ENCODE data around the gene PPARD. TPM values are rescaled to one million over a fixed set of nuclear protein-coding genes. Genes with fewer than 3 reads are reported as not detected.
"Not testable (repeated sequence)": the region's sequence is repeated elsewhere in the genome, so short reads cannot be mapped to it uniquely, and the experiment has no call there.

PPARD gene
- polyA plus RNA-seq, 1 donor from 2014 or later, result 1.3 TPM

DNA sequence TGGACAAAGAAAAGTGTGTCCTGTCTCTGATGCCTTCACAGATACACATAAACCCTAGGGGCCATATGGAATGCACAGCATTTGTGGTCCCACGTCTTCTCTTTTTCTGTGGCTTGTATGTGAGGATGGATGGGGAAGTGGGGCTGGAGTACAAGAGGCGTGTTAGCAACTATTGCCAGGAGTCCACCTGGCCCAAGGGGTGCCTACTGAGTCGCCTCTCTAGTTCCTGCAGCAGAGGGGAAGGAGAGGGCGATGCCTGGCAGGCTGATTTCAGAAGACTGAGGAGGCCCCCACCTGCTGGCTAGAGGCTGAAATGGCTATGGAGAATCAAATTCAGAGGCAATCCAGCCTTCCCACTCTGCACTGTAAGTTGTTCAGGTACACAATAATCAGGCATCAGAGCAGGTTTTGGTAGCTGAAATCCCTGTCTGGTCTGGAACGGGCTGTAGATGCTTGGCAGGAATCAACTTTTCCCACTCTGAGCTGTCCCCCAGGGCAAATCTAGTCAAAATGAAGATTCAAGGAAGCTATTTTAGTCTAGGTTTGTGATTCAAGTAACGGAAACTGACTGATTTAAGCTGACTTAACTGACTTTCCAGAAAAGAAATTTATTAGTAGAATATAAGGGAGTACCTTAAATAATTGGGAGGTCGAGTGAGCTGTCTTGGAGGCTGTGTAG is 14.9 kb upstream of the PPARD start:
- H3F3A ChIP-seq (ENCODE audit: insufficient read depth, low read length, poor library complexity, severe bottlenecking), result no peaks in the 10 kb centered on the region
- H3K9me3 ChIP-seq (ENCODE audit: low read length), result no peaks in the 10 kb centered on the region
- no peaks in the 10 kb centered on the region for H3K9me2 ChIP-seq (ENCODE audit: insufficient read depth, low read length)
- no peaks in the 10 kb centered on the region for H3K36me3 ChIP-seq (ENCODE audit: insufficient read depth, low read length)
- H3K27ac ChIP-seq (ENCODE audit: low read length), result no peak overlapping the region
- no peak overlapping the region for H2AFZ ChIP-seq (ENCODE audit: low read depth, low read length)
- H3K27me3 ChIP-seq (ENCODE audit: insufficient read depth, low read depth, low read length), result no peaks in the 10 kb centered on the region
- no peaks in the 10 kb centered on the region for H4K20me1 ChIP-seq (ENCODE audit: insufficient read depth)
- H3K4me2 ChIP-seq (ENCODE audit: low read length), result no peak overlapping the region
- H3K4me3 ChIP-seq (ENCODE audit: low read length), result no peak overlapping the region
- no peak overlapping the region for H3K9ac ChIP-seq (ENCODE audit: low read length)
- TF ChIP-seq CTCF (IDR thresholded peaks at IDR 0.05; ENCODE audit: poor library complexity, severe bottlenecking) (peak; percentile 43), EZH2 (IDR thresholded peaks at IDR 0.05; ENCODE audit: borderline replicate concordance, insufficient read depth, low read length, poor library complexity, severe bottlenecking) (no peak)
- no peaks in the 10 kb centered on the region for H3K79me2 ChIP-seq (replicated peaks; ENCODE audit: insufficient read depth, low read length)

- TF ChIP-seq RAD21 (conservative IDR thresholded peaks at IDR 0.05) (no peak), MXI1 (conservative IDR thresholded peaks at IDR 0.05; ENCODE audit: poor library complexity, severe bottlenecking) (no peak), EZH2 (IDR thresholded peaks at IDR 0.05; ENCODE audit: borderline replicate concordance, insufficient read depth, low read length, poor library complexity, severe bottlenecking) (no peak), TAF1 (IDR thresholded peaks at IDR 0.05; ENCODE audit: low read depth) (no peak), SMC3 (conservative IDR thresholded peaks at IDR 0.05; ENCODE audit: poor library complexity) (no peak), POLR2AphosphoS5 (IDR thresholded peaks at IDR 0.05) (no peak), CTCF (IDR thresholded peaks at IDR 0.05; ENCODE audit: poor library complexity, severe bottlenecking) (no peak), EP300 (conservative IDR thresholded peaks at IDR 0.05; ENCODE audit: poor library complexity, severe bottlenecking) (no peak)
- TF ChIP-seq, protein P1, sequence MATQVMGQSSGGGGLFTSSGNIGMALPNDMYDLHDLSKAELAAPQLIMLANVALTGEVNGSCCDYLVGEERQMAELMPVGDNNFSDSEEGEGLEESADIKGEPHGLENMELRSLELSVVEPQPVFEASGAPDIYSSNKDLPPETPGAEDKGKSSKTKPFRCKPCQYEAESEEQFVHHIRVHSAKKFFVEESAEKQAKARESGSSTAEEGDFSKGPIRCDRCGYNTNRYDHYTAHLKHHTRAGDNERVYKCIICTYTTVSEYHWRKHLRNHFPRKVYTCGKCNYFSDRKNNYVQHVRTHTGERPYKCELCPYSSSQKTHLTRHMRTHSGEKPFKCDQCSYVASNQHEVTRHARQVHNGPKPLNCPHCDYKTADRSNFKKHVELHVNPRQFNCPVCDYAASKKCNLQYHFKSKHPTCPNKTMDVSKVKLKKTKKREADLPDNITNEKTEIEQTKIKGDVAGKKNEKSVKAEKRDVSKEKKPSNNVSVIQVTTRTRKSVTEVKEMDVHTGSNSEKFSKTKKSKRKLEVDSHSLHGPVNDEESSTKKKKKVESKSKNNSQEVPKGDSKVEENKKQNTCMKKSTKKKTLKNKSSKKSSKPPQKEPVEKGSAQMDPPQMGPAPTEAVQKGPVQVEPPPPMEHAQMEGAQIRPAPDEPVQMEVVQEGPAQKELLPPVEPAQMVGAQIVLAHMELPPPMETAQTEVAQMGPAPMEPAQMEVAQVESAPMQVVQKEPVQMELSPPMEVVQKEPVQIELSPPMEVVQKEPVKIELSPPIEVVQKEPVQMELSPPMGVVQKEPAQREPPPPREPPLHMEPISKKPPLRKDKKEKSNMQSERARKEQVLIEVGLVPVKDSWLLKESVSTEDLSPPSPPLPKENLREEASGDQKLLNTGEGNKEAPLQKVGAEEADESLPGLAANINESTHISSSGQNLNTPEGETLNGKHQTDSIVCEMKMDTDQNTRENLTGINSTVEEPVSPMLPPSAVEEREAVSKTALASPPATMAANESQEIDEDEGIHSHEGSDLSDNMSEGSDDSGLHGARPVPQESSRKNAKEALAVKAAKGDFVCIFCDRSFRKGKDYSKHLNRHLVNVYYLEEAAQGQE (IDR thresholded peaks at IDR 0.05; ENCODE audit: borderline replicate concordance), result no peak
- H3F3A ChIP-seq (ENCODE audit: insufficient read depth, low read length, poor library complexity, severe bottlenecking), result no peaks in the 10 kb centered on the region
- no peak overlapping the region for H3K4me2 ChIP-seq (ENCODE audit: low read length)
- no peaks in the 10 kb centered on the region for H3K27me3 ChIP-seq (ENCODE audit: insufficient read depth, low read depth, low read length)
- no peak overlapping the region for H3K9ac ChIP-seq (ENCODE audit: low read length)
- H3K4me3 ChIP-seq (ENCODE audit: low read length), result no peak overlapping the region
- no peaks in the 10 kb centered on the region for H4K20me1 ChIP-seq (ENCODE audit: insufficient read depth)
- no peaks in the 10 kb centered on the region for H3K79me2 ChIP-seq (replicated peaks; ENCODE audit: insufficient read depth, low read length)
- no peaks in the 10 kb centered on the region for H3K36me3 ChIP-seq (ENCODE audit: insufficient read depth, low read length)
- no peak overlapping the region for H2AFZ ChIP-seq (ENCODE audit: low read depth, low read length)
- H3K9me3 ChIP-seq (ENCODE audit: low read length), result no peaks in the 10 kb centered on the region
- no peak overlapping the region for H3K27ac ChIP-seq (ENCODE audit: low read length)
- no peaks in the 10 kb centered on the region for H3K9me2 ChIP-seq (ENCODE audit: insufficient read depth, low read length)
These were observed 14.1 kb upstream of the PPARD start for GRCh38 chr6:35328108-35328723.

DNA sequence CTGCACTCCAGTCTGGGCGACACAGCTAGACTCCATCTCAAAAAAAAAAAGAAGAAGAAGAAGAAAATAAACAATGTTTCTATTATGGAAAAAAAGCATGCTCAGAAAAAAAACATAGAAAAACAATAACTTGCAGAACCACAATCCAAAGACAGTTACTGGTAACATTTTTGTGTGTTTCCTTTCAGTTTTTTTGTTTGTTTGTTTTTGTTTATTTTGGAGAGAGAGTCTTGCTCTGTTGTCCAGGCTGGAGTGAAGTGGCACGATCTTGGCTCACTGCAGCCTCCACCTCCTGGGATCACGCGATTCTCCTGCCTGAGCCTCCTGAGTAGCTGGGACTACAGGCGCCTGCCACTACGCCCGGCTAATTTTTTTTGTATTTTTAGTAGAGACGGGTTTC is 13.4 kb upstream of the PPARD start:
- not testable (repeated sequence) for H3K27me3 ChIP-seq (ENCODE audit: insufficient read depth, low read depth, low read length); H3K4me2 ChIP-seq (ENCODE audit: low read length); H3K9me3 ChIP-seq (ENCODE audit: low read length); H3K9me2 ChIP-seq (ENCODE audit: insufficient read depth, low read length); H3K79me2 ChIP-seq (replicated peaks; ENCODE audit: insufficient read depth, low read length); H3K9ac ChIP-seq (ENCODE audit: low read length); H2AFZ ChIP-seq (ENCODE audit: low read depth, low read length); H4K20me1 ChIP-seq (ENCODE audit: insufficient read depth); H3K27ac ChIP-seq (ENCODE audit: low read length); H3K36me3 ChIP-seq (ENCODE audit: insufficient read depth, low read length); H3K4me3 ChIP-seq (ENCODE audit: low read length); H3F3A ChIP-seq (ENCODE audit: insufficient read depth, low read length, poor library complexity, severe bottlenecking)

Measured in neural cell (in vitro differentiated cells).